Thyroid gland (tissue), 4 donors: ENCODE results near the gene COMT. TPM values are rescaled to one million over a fixed set of nuclear protein-coding genes. Genes with fewer than 3 reads are reported as not detected.
A peak's percentile ranks its signal among the peaks of the same experiment; 100 is the strongest.

Experiments
- DNase-seq, 2 donors: peaks; one replicate each; pipeline ENCODE4 v3.0.0-alpha.2; 2019
- H3K27ac ChIP-seq, 3 donors: fragments of 200-600 bp; sonication (generic); 1 replicate in 2 of 3; 2 replicates in 1 of 3; pipeline ENCODE4 v1.5.1; 2016 to 2019; ENCODE audit warnings: mild to moderate bottlenecking in 1 of 3, moderate library complexity in 1 of 3
- H3K27me3 ChIP-seq: fragments of 200-600 bp; sonication (generic); one replicate; pipeline ENCODE4 v1.5.1; 2019
- H3K36me3 ChIP-seq, 2 donors: fragments of 200-600 bp; sonication (generic); one replicate each; pipeline ENCODE4 v1.5.1; 2016 to 2019
- H3K4me1 ChIP-seq, 2 donors: fragments of 200-600 bp; sonication (generic); one replicate each; pipeline ENCODE4 v1.5.1; 2017 to 2019
- H3K4me3 ChIP-seq, 3 donors: fragments of 200-600 bp; sonication (generic); replicated peaks in 1 of 3; 1 replicate in 2 of 3; 2 replicates in 1 of 3; pipeline ENCODE4 v1.5.1; 2016; ENCODE audit warnings: mild to moderate bottlenecking in 1 of 3
- H3K9me3 ChIP-seq: fragments of 200-600 bp; sonication (generic); one replicate; pipeline ENCODE4 v1.5.1; 2017
- POLR2A ChIP-seq, 2 donors: fragments of 450-650 bp; IDR thresholded peaks; one replicate each; pipeline ENCODE4 v1.6.1; 2017; ENCODE audit warnings: antibody characterized with exemption in 2 of 2, mild to moderate bottlenecking in 2 of 2, moderate library complexity in 1 of 2
- WGBS, 2 donors: methylation state at CpG; one replicate each; pipeline ENCODE4 v1.1.5; 2017; 5-methylcytosine and 5-hydroxymethylcytosine counted together
- intact Hi-C: fragments of 100-400 bp; cut with DNase I; formaldehyde crosslinking; loops from one replicate; pipeline ENCODE4 v1.15.1; 2023
- total RNA-seq, 4 donors: library from RNA; depleted of rRNA; stranded (reverse); fragments of >200 nt; gene quantifications; one replicate each; pipeline ENCODE4 v1.2.3, GENCODE V29; 2016
- TF ChIP-seq, protein P1 (sequence below), 6 experiments: fragments of 200-600 bp in 3 of 6; fragments of 450-650 bp in 3 of 6; sonication (generic) in 3 of 6; IDR thresholded peaks; one replicate each; pipeline ENCODE4 v1.5.1; 2016 to 2019; ENCODE audit warnings: antibody characterized with exemption in 6 of 6, mild to moderate bottlenecking in 2 of 6, inconsistent platforms in 1 of 6, moderate library complexity in 1 of 6

Gene COMT
- total RNA-seq, 4 donors from 2014 or later: 92.6 to 216 (median 138) TPM

DNA sequence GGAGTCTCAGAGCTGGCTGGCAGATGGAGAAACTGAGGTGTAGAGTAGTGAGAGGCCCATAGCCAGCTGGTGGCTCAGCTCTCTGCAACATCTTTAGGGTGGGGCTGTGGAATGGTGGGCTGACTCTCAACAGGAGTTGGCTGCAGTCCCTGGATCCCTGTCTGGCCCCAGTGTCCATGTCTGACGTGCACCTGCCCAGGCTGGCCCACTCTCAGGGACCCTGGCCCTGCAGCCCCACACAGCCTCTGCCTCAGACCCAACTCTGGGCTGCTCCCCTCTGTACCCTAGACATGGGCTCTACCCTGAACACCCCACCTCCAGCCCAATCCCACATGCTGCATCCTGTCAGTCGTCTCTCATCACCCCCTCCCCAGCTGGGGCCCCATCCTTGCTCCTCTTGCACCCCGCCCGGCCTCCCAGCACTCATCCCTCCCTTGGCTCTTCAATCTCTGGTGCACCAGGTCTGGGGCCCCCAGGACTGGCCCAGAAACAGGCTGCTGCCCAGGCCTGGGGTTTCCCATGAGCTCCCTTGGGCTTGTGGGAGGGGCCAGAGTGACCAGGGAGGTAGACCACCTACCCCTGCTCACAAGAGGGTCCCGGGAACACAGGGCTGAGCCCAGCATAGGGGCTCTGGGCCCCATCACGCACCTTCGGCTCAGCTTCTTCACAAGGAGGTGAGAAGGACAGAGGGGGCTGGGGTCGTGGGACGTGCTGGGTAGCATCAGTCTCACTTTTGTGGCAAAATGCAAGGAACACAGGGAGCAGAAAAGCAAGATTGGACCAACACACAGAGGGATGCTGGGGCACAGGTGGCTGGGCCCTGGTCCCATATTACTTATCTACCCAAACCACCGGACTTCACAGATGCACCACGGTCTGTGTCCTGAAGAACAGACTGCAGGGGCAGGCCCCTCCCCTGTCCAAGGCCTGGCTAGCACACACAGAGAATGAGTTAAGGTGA, 43.6 kb downstream of the COMT start:
- H3K4me3 ChIP-seq: no peak overlapping the region
- DNase-seq: no peak
- WGBS, 2 donors: 59 to 77% methylated on average over 7 to 10 of the region's 11 CpGs
- peaks cover 59 to 80% of the 10 kb centered on the region in 2 donors for H3K4me1 ChIP-seq
- intact Hi-C loops: no loop called here
- no peaks in the 10 kb centered on the region for H3K36me3 ChIP-seq
- no peaks in the 10 kb centered on the region for H3K27me3 ChIP-seq
- TF ChIP-seq, protein P1, sequence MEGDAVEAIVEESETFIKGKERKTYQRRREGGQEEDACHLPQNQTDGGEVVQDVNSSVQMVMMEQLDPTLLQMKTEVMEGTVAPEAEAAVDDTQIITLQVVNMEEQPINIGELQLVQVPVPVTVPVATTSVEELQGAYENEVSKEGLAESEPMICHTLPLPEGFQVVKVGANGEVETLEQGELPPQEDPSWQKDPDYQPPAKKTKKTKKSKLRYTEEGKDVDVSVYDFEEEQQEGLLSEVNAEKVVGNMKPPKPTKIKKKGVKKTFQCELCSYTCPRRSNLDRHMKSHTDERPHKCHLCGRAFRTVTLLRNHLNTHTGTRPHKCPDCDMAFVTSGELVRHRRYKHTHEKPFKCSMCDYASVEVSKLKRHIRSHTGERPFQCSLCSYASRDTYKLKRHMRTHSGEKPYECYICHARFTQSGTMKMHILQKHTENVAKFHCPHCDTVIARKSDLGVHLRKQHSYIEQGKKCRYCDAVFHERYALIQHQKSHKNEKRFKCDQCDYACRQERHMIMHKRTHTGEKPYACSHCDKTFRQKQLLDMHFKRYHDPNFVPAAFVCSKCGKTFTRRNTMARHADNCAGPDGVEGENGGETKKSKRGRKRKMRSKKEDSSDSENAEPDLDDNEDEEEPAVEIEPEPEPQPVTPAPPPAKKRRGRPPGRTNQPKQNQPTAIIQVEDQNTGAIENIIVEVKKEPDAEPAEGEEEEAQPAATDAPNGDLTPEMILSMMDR (IDR thresholded peaks at IDR 0.05): no peak
- no peak for TF ChIP-seq POLR2A (IDR thresholded peaks at IDR 0.05)
- no peak overlapping the region for H3K27ac ChIP-seq
- no peaks in the 10 kb centered on the region for H3K9me3 ChIP-seq

DNA sequence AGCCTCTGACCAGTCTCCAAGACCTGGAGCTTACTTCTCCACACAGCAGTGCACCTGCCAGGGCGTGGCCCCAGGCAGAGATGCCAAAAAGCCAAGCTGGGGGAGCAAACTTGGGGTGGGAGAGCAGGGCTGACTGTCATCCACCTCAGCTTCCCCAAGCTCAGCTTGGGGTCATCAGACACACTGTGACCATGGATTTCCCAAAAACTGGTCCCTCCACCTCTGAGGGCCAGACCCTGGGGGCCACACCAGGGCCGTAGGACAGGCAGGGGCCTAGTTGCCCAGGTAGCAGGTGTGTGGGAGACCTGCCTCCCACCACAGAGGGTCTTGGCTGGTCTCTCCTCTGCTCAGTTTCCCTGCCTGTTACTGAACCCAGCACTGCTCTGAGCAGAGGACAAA, 44.4 kb downstream of the COMT start:
- no peaks in the 10 kb centered on the region for H3K27me3 ChIP-seq
- H3K9me3 ChIP-seq: no peaks in the 10 kb centered on the region
- H3K27ac ChIP-seq: peak overlapping the region; percentile 81 to 89 (median 88)
- TF ChIP-seq, protein P1 (IDR thresholded peaks at IDR 0.05): no peak
- no peak for TF ChIP-seq POLR2A (IDR thresholded peaks at IDR 0.05)
- WGBS, 2 donors: 63% methylated on average over 1 of the region's 2 CpGs; no CpG with 5 or more reads in 1 of the 2 donors
- DNase-seq: no peak
- peaks cover 60 to 81% of the 10 kb centered on the region in 2 donors for H3K4me1 ChIP-seq
- intact Hi-C loops: no loop called here
- no peaks in the 10 kb centered on the region for H3K36me3 ChIP-seq
- H3K4me3 ChIP-seq: peak overlapping the region in 2 of 3 donors; percentile 49 to 57

DNA sequence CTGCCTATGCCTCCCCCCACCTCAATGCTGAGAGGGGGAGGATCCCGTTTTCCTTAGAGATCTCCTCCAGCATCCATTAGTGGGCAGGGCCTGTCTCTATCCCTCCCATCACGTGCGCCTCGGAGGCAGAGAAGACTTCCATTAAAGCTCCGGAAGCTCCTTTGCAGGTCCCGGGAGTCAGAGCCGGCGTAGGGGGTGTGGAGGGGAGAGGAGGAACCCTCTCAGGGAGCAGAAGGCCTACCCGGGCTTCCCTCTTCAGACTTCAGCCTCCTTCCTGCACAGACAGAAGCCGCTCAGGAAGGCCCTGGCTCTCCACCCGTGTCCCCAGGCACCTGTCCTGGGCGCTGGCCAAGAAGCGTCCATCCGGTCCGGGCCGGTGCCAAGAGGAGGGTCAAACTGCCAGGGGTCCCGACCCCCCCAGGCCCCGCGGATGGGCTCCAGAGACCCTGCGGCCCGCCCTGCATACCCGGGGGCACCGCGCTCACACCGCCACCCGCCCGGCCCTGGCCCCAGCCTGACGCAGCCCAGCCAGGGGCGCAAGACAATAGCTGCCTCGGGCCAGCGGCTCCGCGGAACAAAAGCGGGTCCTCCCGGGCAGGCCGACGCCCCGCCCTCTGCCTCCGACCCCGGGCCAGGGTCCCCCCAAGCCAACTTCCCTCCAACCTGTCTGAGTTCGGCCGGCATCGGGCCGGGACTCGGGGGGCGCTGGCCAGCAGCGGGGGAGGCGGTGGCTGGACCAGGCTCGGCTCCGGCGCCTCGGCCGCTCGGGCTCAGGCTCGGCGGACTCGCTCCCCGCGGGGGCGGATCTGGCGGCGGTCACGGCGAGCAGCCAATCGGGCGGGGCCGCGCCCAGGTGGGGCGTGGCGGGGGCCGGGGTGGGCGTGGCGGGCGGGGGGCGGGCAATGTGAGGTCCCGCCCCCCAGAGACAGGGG, 45.1 kb downstream of the COMT start:
- Histone ChIP-seq H3K27ac (peak overlapping the region; percentile 81 to 89 (median 88)), H3K4me3 (peak overlapping the region; percentile 49 to 70 (median 57)), H3K27me3 (no peaks in the 10 kb centered on the region), H3K36me3 (no peaks in the 10 kb centered on the region), H3K4me1 (peaks cover 60 to 81% of the 10 kb centered on the region in 2 donors), H3K9me3 (no peaks in the 10 kb centered on the region)
- WGBS, 2 donors: 0 to 1% methylated on average over 6 to 14 of the region's 76 CpGs
- TF ChIP-seq, protein P1 (IDR thresholded peaks at IDR 0.05): no peak
- peak in 1 of 2 donors; percentile 83 for TF ChIP-seq POLR2A (IDR thresholded peaks at IDR 0.05)
- peak; percentile 83 to 84 for DNase-seq
- intact Hi-C loops: no loop called here

DNA sequence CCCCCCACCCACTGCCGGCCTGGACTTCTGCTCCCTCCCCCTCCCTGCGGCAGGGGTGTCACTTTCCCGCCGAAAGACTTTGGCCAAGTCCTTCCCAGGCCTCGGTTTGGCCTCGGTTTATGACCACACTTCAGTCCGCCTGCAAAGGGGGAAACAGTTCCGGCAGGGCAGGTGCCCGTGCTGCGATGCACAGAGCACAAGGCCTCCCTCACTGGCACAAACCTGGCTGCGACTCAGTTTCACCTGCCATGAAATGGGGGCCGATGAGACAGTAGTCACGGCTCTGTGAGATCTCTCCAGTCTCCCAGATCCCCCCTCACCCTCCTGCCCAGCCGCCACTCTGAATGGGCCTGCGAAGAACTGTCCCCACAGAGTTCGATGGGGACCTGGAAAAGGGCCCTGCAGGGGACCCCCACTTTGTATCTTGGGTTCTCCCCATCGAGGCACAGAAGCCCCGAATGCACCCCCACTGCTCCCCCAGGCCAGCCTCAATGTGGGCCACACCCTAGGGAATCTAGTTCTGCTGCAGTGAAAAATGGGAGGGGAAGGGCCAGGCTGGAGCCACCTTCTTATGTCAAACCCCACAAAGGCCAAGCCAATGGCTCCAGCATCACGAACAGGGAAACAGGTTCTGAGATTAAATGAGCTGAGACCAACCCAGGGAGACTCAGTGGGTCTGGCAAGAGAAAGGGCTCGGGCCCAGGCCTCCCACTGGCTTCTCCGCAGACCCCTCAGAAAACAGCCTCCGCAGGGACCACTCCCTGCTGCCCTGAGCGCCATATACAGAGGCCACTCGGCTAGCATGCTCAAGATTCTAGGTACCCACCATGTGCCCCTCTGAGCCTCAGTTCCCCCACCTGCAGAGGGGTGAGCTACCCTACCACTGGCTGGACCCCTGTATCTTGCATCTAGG, 46.1 kb downstream of the COMT start:
- H3K27me3 ChIP-seq: no peaks in the 10 kb centered on the region
- intact Hi-C loops: no loop called here
- H3K9me3 ChIP-seq: no peaks in the 10 kb centered on the region
- TF ChIP-seq POLR2A (IDR thresholded peaks at IDR 0.05): no peak
- TF ChIP-seq, protein P1 (IDR thresholded peaks at IDR 0.05): no peak
- 78 to 92% methylated on average over 14 to 17 of the region's 24 CpGs for WGBS, 2 donors
- no peaks in the 10 kb centered on the region for H3K36me3 ChIP-seq
- no peak overlapping the region for H3K4me3 ChIP-seq
- peak overlapping the region in 2 of 3 donors; percentile 3 to 7 for H3K27ac ChIP-seq
- peaks cover 64 to 82% of the 10 kb centered on the region in 2 donors for H3K4me1 ChIP-seq
- peak in 1 of 2 donors; percentile 33 for DNase-seq
